Muscle of leg (tissue), 11 donors: Measurements from ENCODE around the gene CHRNA7. TPM values are rescaled to one million over a fixed set of nuclear protein-coding genes. Genes with fewer than 3 reads are reported as not detected.
"Not testable (repeated sequence)": the region's sequence is repeated elsewhere in the genome, so short reads cannot be mapped to it uniquely, and the experiment has no call there.

Experiments used
- DNase-seq: peaks from one replicate; pipeline ENCODE4 v3.0.0; 2013
- H3K27ac ChIP-seq: one replicate; pipeline ENCODE4 v1.5.1; 2013; ENCODE audit warnings: mild to moderate bottlenecking, low read length, control low read depth
- H3K27me3 ChIP-seq: one replicate; pipeline ENCODE4 v1.6.1; 2013; ENCODE audit warnings: low read length; ENCODE audit not compliant: control insufficient read depth, insufficient read depth
- H3K36me3 ChIP-seq: one replicate; pipeline ENCODE4 v1.6.1; 2013; ENCODE audit warnings: low read length; ENCODE audit not compliant: control insufficient read depth, insufficient read depth
- H3K4me1 ChIP-seq: one replicate; pipeline ENCODE4 v1.6.1; 2013; ENCODE audit warnings: low read length; ENCODE audit not compliant: control insufficient read depth, insufficient read depth
- H3K4me3 ChIP-seq: one replicate; pipeline ENCODE4 v1.5.1; 2013; ENCODE audit warnings: low read length, control low read depth
- H3K9me3 ChIP-seq: replicated peaks from 2 replicates; pipeline ENCODE4 v1.6.1; 2013; ENCODE audit warnings: low read depth, low read length; ENCODE audit not compliant: control insufficient read depth
- WGBS: methylation state at CpG from one replicate; pipeline ENCODE4 v1.1.5; 2013; ENCODE audit warnings: missing lambda C conversion rate; ENCODE audit not compliant: insufficient coverage; 5-methylcytosine and 5-hydroxymethylcytosine counted together
- polyA plus RNA-seq, 8 donors: library from polyadenylated mRNA; unstranded; fragments of 120-200 nt; gene quantifications; one replicate each; pipeline versions ENCODE4 v1.2.1 to v1.2.3, GENCODE V29; 2013; ENCODE audit warnings: inconsistent platforms in 1 of 8, low replicate concordance in 1 of 8; ENCODE audit not compliant: insufficient read length in 8 of 8, insufficient read depth in 1 of 8
- total RNA-seq: library from RNA; stranded (reverse); fragments of 120-200 nt; gene quantifications from one replicate; pipeline ENCODE4 v1.2.4, GENCODE V29; 2013

Gene CHRNA7
- total and polyA plus RNA-seq, 9 donors, result 0.84 to 4.1 (median 1.9) TPM

DNA sequence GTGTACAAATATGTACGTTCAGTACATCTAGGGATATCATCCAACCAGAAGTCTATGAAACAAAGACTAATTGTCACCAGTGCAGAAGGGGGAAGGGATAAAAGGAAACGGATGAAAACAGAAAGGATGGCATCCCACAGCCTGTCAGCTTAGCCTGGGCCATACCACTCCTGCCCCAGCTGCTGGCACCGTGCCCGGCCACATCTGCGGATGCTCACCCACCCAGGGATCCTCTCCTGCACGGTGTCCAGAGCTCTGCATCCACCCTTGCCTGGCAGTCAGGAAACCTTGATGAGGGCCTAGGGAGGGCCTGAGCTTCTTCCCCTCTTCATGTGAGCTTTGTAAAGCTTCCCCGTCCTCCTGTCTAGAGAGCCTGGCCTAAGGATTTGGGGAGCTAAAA is 133.8 kb downstream of the CHRNA7 start:
- H3K4me1 ChIP-seq, DNase-seq, H3K4me3 ChIP-seq, H3K36me3 ChIP-seq, H3K9me3 ChIP-seq, H3K27ac ChIP-seq, H3K27me3 ChIP-seq: not testable (repeated sequence)
- no CpG with 5 or more reads among the region's 7 CpGs for WGBS

GRCh38 chr15:32164747-32165146 is 134.4 kb downstream of the CHRNA7 start:
- not testable (repeated sequence) for H3K4me3 ChIP-seq, H3K9me3 ChIP-seq, H3K36me3 ChIP-seq, H3K27ac ChIP-seq, DNase-seq, H3K27me3 ChIP-seq, H3K4me1 ChIP-seq
- WGBS, result no CpG with 5 or more reads among the region's 1 CpG

DNA sequence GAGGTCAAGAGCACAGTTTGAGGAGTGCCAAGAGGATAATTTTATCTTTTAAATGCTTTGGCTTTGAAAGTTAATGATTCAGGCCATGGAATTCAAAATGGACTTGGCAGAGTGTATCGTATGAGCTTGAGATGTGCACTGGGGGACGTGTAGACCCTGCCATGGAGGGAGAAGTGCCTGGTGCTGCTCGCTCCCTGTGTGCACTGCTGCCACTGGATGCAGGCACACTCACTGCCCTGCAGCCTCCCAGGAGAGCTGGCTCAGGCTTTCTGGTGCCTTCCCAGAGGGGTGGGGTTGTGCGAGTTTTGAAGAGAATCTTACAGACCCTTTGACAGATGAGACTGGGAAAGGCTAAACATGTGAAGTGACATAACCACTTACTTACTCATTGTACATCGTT is 135.5 kb downstream of the CHRNA7 start:
- no CpG with 5 or more reads among the region's 5 CpGs for WGBS
- DNase-seq, H3K27me3 ChIP-seq, H3K9me3 ChIP-seq, H3K36me3 ChIP-seq, H3K27ac ChIP-seq, H3K4me1 ChIP-seq, H3K4me3 ChIP-seq: not testable (repeated sequence)

DNA sequence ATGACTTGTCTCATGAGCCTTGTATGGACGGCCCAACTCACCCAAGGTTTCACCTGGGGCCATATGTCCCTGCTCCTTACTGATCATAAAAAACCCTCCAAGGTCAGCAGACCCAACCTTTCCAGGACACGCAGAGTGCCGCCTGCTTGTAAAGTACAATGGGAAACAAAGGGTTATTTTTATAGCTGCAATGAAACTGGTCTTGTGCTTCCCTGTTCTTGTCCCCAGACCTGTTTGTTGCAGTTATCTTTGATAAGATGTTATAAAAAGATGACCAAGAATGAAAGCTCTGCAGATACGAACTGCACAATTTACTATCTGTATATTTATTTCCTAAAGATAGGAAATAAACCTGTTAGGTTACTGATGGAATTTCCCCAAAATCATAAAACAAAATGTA is 136.0 kb downstream of the CHRNA7 start:
- not testable (repeated sequence) for H3K27ac ChIP-seq, H3K4me3 ChIP-seq, H3K9me3 ChIP-seq, H3K27me3 ChIP-seq, H3K4me1 ChIP-seq, DNase-seq, H3K36me3 ChIP-seq
- WGBS, result no CpG with 5 or more reads among the region's 4 CpGs

DNA sequence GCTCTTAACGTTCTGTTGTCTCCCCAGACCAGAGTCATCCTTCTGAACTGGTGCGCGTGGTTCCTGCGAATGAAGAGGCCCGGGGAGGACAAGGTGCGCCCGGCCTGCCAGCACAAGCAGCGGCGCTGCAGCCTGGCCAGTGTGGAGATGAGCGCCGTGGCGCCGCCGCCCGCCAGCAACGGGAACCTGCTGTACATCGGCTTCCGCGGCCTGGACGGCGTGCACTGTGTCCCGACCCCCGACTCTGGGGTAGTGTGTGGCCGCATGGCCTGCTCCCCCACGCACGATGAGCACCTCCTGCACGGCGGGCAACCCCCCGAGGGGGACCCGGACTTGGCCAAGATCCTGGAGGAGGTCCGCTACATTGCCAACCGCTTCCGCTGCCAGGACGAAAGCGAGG is 137.6 kb downstream of the CHRNA7 start:
- H3K4me1 ChIP-seq, H3K9me3 ChIP-seq, H3K27me3 ChIP-seq, DNase-seq, H3K36me3 ChIP-seq, H3K4me3 ChIP-seq, H3K27ac ChIP-seq: not testable (repeated sequence)
- WGBS, result no CpG with 5 or more reads among the region's 35 CpGs

DNA sequence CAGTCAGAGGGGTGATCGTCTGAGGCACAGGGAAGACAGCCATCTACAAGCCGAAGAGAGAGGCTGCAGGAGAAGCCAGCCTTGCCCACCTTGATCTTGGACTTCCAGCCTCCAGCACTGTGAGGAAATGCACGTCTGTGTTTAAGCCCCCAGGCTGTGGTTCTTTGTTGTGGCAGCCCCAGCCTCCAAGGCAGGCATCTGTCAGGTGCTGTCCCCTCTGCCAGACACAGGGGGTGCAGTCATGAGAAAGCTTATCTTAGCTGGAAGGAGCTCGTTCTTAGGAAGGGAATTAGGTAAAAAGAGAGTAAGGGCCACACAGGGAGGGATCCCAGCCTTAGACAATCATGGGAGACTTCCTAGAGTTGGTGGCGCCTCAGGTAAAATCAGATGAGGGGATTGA is 150.3 kb downstream of the CHRNA7 start:
- not testable (repeated sequence) for H3K4me3 ChIP-seq, H3K36me3 ChIP-seq, H3K27me3 ChIP-seq, DNase-seq, H3K9me3 ChIP-seq, H3K27ac ChIP-seq, H3K4me1 ChIP-seq
- WGBS, result no CpG with 5 or more reads among the region's 5 CpGs

GRCh38 chr15:32193780-32194179 is 163.5 kb downstream of the CHRNA7 start:
- not testable (repeated sequence) for H3K9me3 ChIP-seq, DNase-seq, H3K36me3 ChIP-seq, H3K27me3 ChIP-seq, H3K4me3 ChIP-seq, H3K4me1 ChIP-seq, H3K27ac ChIP-seq
- no CpG with 5 or more reads among the region's 4 CpGs for WGBS

DNA sequence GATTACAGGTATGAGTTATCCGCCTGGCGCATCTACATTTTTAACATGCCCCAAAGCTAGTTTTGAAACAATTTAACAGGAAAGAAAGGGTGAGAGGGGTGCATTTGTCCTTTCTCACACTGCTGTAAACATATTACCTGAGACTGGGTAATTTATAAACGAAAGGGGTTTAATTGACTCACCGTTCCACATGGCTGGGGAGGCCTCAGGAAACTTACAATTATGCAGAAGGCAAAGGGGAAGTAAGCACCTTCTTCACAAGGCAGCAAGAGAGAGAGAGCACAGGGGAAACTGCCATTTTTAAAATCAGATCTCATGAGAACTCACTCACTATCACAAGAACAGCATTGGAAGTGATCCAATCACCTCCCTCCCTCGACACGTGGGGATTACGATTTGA is 165.9 kb downstream of the CHRNA7 start:
- not testable (repeated sequence) for H3K36me3 ChIP-seq, H3K27me3 ChIP-seq, H3K4me3 ChIP-seq, H3K4me1 ChIP-seq, H3K9me3 ChIP-seq, DNase-seq, H3K27ac ChIP-seq
- WGBS, result no CpG with 5 or more reads among the region's 7 CpGs

DNA sequence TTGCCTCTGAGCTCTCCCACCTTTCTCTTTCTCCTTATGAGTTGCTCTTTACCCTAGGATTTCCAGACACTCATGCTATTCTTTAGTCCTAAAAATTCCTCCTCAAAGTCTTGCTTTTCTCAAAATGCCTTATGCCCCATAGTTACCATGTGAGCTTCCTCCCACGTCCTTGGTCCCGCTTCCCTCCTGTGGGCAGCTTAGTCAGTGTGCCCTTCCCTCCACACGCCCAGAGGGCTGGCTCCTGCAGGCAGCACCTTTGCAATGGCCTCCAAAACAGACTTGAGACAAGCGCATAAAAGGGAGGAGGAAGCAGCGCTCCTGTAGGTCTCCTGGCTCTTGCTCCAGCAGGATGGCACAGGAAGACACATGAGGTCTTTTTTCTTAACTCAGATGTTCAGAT is 168.6 kb downstream of the CHRNA7 start:
- H3K4me1 ChIP-seq, DNase-seq, H3K27me3 ChIP-seq, H3K4me3 ChIP-seq, H3K27ac ChIP-seq, H3K9me3 ChIP-seq, H3K36me3 ChIP-seq: not testable (repeated sequence)
- no CpG with 5 or more reads among the region's 5 CpGs for WGBS

DNA sequence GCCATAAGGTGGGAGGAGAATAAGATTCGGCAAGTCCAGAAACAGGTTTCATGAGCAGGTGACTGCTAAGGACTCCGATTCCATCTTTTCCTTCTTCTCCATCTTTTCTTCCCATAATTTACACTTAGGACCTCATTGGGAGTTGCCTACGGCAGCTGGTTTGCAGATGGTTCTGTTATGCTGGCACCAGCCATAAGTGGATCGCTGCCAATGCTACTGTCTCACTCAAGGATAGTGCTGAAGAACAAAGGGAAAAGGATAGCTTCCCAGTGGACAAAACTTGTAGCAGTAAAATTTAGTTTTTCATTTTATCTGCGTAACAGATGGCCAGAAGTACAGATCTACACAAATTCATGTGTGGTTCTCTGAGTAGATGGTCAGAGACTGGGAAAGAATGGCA is 178.8 kb downstream of the CHRNA7 start:
- H3K4me3 ChIP-seq, H3K4me1 ChIP-seq, DNase-seq, H3K27me3 ChIP-seq, H3K36me3 ChIP-seq, H3K9me3 ChIP-seq, H3K27ac ChIP-seq: not testable (repeated sequence)
- WGBS, result no CpG with 5 or more reads among the region's 5 CpGs

GRCh38 chr15:32218666-32219065 is 188.4 kb downstream of the CHRNA7 start:
- no CpG with 5 or more reads among the region's 3 CpGs for WGBS
- H3K36me3 ChIP-seq, result no peaks in the 10 kb centered on the region
- H3K9me3 ChIP-seq, result no peaks in the 10 kb centered on the region
- no peaks in the 10 kb centered on the region for H3K4me1 ChIP-seq
- H3K27me3 ChIP-seq, result no peaks in the 10 kb centered on the region
- H3K27ac ChIP-seq, result no peak overlapping the region
- no peak for DNase-seq
- no peak overlapping the region for H3K4me3 ChIP-seq
